SKM-1 treated with dmso at 0.1 percent for 144 hours (cell line): ENCODE data around the gene UBE2L5.

Source experiments
- DNase-seq: peaks from one replicate; lab custom pipeline; 2025; ENCODE audit not compliant: unreplicated experiment; lab: John Stamatoyannopoulos, UW

The UBE2L5 gene

DNA sequence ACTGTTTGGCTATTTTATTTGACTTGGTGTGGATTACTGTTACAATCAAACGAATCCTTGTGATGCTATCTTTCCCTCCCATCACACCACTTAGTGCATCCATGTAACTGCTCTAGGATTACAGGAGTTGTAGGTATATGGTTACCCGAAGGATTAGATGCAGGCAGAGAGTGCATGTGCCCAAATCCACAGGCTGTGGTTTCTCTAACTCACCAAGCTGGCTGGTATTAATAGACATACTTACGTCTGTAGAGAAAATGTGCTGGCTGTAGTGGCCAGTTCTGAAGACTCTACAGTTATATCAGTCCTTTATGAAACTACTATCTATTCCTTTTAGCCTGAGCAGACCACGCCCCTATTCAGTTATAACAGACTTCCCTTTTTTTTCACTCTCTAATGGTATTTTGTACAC, 44.6 kb downstream of the UBE2L5 start:
- peak; percentile 60 for DNase-seq

DNA sequence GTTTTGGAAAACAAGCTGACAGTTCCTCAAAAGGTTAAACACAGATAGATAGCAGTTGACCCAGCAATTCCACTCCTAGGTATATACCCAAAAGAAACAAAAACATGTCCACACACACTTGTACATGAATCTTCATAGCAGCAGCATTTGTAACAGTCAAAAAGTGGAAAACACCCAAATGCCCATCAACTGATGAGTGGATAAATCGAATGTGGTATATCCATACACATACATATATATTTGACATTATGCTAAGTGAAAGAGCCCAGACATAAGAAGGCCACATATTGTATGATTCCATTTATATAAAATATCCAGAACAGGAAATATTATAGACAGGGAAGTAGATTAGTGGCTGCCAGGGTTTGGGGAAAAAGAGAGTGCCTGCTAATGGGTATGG, 51.4 kb downstream of the UBE2L5 start:
- no peak for DNase-seq

DNA sequence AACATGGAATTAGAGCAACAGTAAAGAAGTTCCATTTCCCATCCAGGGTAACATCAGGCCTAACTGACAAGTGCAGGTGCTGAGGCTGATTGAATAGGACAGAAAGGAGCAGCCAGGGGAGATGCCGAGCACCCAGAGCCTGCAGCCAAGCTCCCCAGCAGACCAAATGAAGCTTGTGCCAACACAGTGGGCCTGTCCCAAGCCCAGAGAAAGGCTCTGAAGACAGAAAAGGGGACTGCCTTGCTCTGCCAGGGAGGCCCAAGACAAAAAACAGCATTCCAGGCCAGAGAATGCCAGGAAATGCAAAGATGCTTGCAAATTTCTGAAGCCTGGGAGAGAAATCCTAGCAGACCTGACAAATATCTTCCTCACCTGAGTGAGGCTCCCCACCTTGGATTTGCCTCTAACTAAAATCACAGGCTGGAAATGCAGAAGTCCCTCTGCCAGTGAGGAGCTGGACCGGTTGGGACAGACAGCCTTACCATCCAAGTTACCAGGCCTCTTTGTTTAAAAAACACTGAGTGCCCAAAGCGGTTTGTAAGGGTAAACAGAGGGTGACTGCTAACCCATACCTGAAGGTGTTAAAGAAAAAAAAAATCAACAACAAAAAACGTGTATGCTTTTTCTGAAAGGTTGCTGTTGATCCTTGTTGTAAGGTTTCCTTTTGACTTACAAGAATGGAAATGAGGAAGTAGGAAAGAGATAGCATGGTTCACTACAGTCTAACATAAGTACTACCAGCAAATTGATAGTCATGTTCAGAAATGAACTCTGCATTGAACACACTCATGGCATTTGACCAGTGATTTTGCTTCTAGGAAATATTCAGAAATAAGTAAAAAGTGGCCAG, 55.3 kb downstream of the UBE2L5 start:
- DNase-seq, result peak; percentile 78
